HepG2 (cell line): ENCODE data around the gene MRNIP. TPM values are rescaled to one million over a fixed set of nuclear protein-coding genes. Genes with fewer than 3 reads are reported as not detected.

ENCODE experiments used
- ATAC-seq: fragments of 200-7000 bp; cut with Tn5 transposase; 3 replicates; pipeline ENCODE4 v1.9.1; 2020; ENCODE audit warnings: mild to moderate bottlenecking, moderate library complexity
- BruUV-seq: library from RNA; stranded (reverse); fragments of 400-500 nt; replicated peaks from 2 replicates; lab custom pipeline; 2021; lab: Mats Ljungman, UMichigan
- CTCF ChIA-PET: fragments of 300-600 bp; formaldehyde crosslinking; extraction: SDS; loops from one replicate; lab custom pipeline; 2021; ENCODE audit warnings: low total read pairs, inconsistent platforms, low intra/inter-chr PET ratio; lab: Yijun Ruan, JAX
- POLR2A ChIA-PET: fragments of 350-600 bp; sonication (Branson Sonifier 250); formaldehyde crosslinking; loops from one replicate; lab custom pipeline; 2020; ENCODE audit warnings: antibody characterized with exemption, inconsistent platforms; lab: Yijun Ruan, JAX
- DNase-seq: peaks from one replicate; pipeline ENCODE4 v3.0.0-alpha.2; 2015; ENCODE audit warnings: low spot score
- FAIRE-seq: peaks from 3 replicates; lab custom pipeline; 2011; peaks lifted over from hg19 to GRCh38; lab: Jason Lieb, UNC
- H2AFZ ChIP-seq: one replicate; pipeline ENCODE4 v1.6.1; 2011; ENCODE audit warnings: low read length, inconsistent platforms
- H3K27ac ChIP-seq: fragments of 300-600 bp; 3 replicates; pipeline ENCODE4 v1.8.0; 2011; ENCODE audit warnings: mixed run types, mild to moderate bottlenecking, mixed read lengths, low read length, inconsistent platforms; ENCODE audit not compliant: insufficient read depth; ENCODE audit errors: extremely low read length
- H3K27me3 ChIP-seq, 2 experiments: fragments of 200-600 bp in 1 of 2; 2 replicates in 1 of 2; 3 replicates in 1 of 2; pipeline versions ENCODE4 v1.6.0 to v1.8.0; 2011; ENCODE audit warnings: low read length in 2 of 2, mild to moderate bottlenecking in 2 of 2, moderate library complexity in 2 of 2, inconsistent platforms in 1 of 2; ENCODE audit not compliant: insufficient read depth in 2 of 2, control insufficient read depth in 1 of 2
- H3K36me3 ChIP-seq, 2 experiments: fragments of 200-600 bp in 1 of 2; replicated peaks in 1 of 2; 2 replicates in 1 of 2; 3 replicates in 1 of 2; pipeline versions ENCODE4 v1.5.1 to v1.8.0; 2011; ENCODE audit warnings: low read length in 2 of 2, inconsistent platforms in 1 of 2; ENCODE audit not compliant: insufficient read depth in 2 of 2, control insufficient read depth in 1 of 2
- H3K4me1 ChIP-seq: 2 replicates; pipeline ENCODE4 v1.5.1; 2012; ENCODE audit warnings: low read length, inconsistent platforms; ENCODE audit not compliant: insufficient read depth
- H3K4me2 ChIP-seq: 2 replicates; pipeline ENCODE4 v1.6.0; 2011; ENCODE audit warnings: low read depth, low read length, inconsistent platforms
- H3K4me3 ChIP-seq, 3 experiments: fragments of 200-600 bp in 1 of 3; sonication (generic), shearing (Covaris generic) in 1 of 3; replicated peaks in 1 of 3; 2 replicates each; pipeline ENCODE4 v1.5.1; 2011 to 2016; ENCODE audit warnings: low read length in 3 of 3, inconsistent platforms in 2 of 3, low read depth in 2 of 3, mild to moderate bottlenecking in 2 of 3, control low read depth in 1 of 3, mixed read lengths in 1 of 3; ENCODE audit not compliant: insufficient read depth in 1 of 3
- H3K79me2 ChIP-seq: one replicate; pipeline ENCODE4 v1.6.1; 2011; ENCODE audit warnings: low read length, inconsistent platforms; ENCODE audit not compliant: insufficient read depth
- H3K9ac ChIP-seq: 2 replicates; pipeline ENCODE4 v1.6.0; 2011; ENCODE audit warnings: mild to moderate bottlenecking, low read depth, low read length, inconsistent platforms; ENCODE audit not compliant: insufficient read depth
- H3K9me3 ChIP-seq: 2 replicates; pipeline ENCODE4 v1.5.1; 2012; ENCODE audit warnings: mild to moderate bottlenecking, low read length
- H4K20me1 ChIP-seq: 2 replicates; pipeline ENCODE4 v1.6.0; 2011; ENCODE audit warnings: inconsistent platforms, mild to moderate bottlenecking, low read length, moderate library complexity; ENCODE audit not compliant: insufficient read depth
- AGO2 ChIP-seq: fragments of 200-400 bp; formaldehyde crosslinking; optimal IDR thresholded peaks from 2 replicates; pipeline ENCODE3; 2017; ENCODE audit warnings: mild to moderate bottlenecking, low read depth, low read length, moderate library complexity
- ASH2L ChIP-seq: fragments of 300-600, 200-600 bp; sonication (generic); IDR thresholded peaks from 2 replicates; pipeline ENCODE4 v1.7.0; 2017; ENCODE audit warnings: low read depth, mild to moderate bottlenecking, moderate library complexity, mixed read lengths, low read length; ENCODE audit not compliant: insufficient read length
- GFI1 ChIP-seq: sonication (generic); formaldehyde crosslinking; IDR thresholded peaks from 2 replicates; pipeline ENCODE4 v1.5.0; 2020; ENCODE audit warnings: missing genetic modification reagents, mild to moderate bottlenecking, borderline replicate concordance
- MIXL1 ChIP-seq: IDR thresholded peaks from 2 replicates; pipeline ENCODE4 v1.6.1; 2016
- RBFOX2 ChIP-seq: fragments of 200-400 bp; formaldehyde crosslinking; IDR thresholded peaks from 2 replicates; pipeline ENCODE4 v1.6.1; 2017; ENCODE audit warnings: low read depth, mild to moderate bottlenecking, low read length
- RXRA ChIP-seq: sonication (generic); formaldehyde crosslinking; IDR thresholded peaks from 2 replicates; pipeline ENCODE4 v1.5.1; 2020; ENCODE audit warnings: missing genetic modification reagents
- SIN3A ChIP-seq: IDR thresholded peaks from 2 replicates; pipeline ENCODE4 v1.6.1; 2011; ENCODE audit warnings: low read depth, mild to moderate bottlenecking, control low read depth, low read length, borderline replicate concordance
- ZNF232 ChIP-seq: sonication (generic); formaldehyde crosslinking; IDR thresholded peaks from 2 replicates; pipeline ENCODE4 v1.4.0; 2020; ENCODE audit warnings: missing genetic modification reagents, borderline replicate concordance
- ZNF317 ChIP-seq: sonication (generic); formaldehyde crosslinking; IDR thresholded peaks from 2 replicates; pipeline ENCODE4 v1.5.0; 2020; ENCODE audit warnings: mild to moderate bottlenecking, missing genetic modification reagents
- ZNF720 ChIP-seq: sonication (generic); formaldehyde crosslinking; IDR thresholded peaks from 2 replicates; pipeline ENCODE4 v1.4.0; 2020; ENCODE audit warnings: missing genetic modification reagents
- ZNF839 ChIP-seq: sonication (generic); formaldehyde crosslinking; IDR thresholded peaks from 2 replicates; pipeline ENCODE4 v1.4.0; 2020; ENCODE audit warnings: missing genetic modification reagents, mild to moderate bottlenecking, borderline replicate concordance
- WGBS: methylation state at CpG from one replicate; pipeline ENCODE4 v1.1.6; 2017; ENCODE audit warnings: low lambda C conversion rate; 5-methylcytosine and 5-hydroxymethylcytosine counted together
- in situ Hi-C: cut with HindIII; loops from 2 replicates; pipeline ENCODE4 v1.10.0; 2017; ENCODE audit warnings: low pct_unique_long_range_greater_than_20kb; ENCODE audit not compliant: extremely low pct_ligation_motif_present
- intact Hi-C: fragments of 100-400 bp; cut with micrococcal nuclease; formaldehyde crosslinking; loops from one replicate; pipeline ENCODE4 v1.10.0; 2022; ENCODE audit not compliant: unreplicated experiment
- polyA plus RNA-seq, 8 experiments: library from polyadenylated mRNA; depleted of rRNA in 3 of 8; stranded (reverse) in 7 of 8; unstranded in 1 of 8; fragments of >200 nt; fragmentation: Illumina TruSeq in 4 of 8; extraction: Trizol in 4 of 8; gene quantifications; 2 replicates each; pipeline versions ENCODE4 v1.2.1 to v1.2.3, GENCODE V29; 2011 to 2016; ENCODE audit warnings: low read depth in 4 of 8, missing spikeins in 1 of 8, mixed read lengths in 1 of 8; ENCODE audit not compliant: insufficient read depth in 1 of 8
- total RNA-seq, 5 experiments: library from RNA; depleted of rRNA; stranded (reverse); fragments of >200 nt; fragmentation: Illumina TruSeq; extraction: Trizol; gene quantifications; 2 replicates each; pipeline ENCODE4 v1.2.3, GENCODE V29; 2016; ENCODE audit warnings: low read depth in 1 of 5
- TF ChIP-seq, protein P1 (sequence below): sonication (generic); formaldehyde crosslinking; IDR thresholded peaks from 2 replicates; pipeline ENCODE4 v1.4.0; 2020; ENCODE audit warnings: mild to moderate bottlenecking, missing genetic modification reagents, borderline replicate concordance
- TF ChIP-seq, protein P2 (sequence below): sonication (generic); formaldehyde crosslinking; IDR thresholded peaks from 2 replicates; pipeline ENCODE4 v1.4.0; 2020; ENCODE audit warnings: missing genetic modification reagents

Gene MRNIP
- total and polyA plus RNA-seq, 2 of the 13 experiments (the other 11 are each of a cell fraction or from before 2014, with no cell fraction given): 15.5 to 34.1 TPM

DNA sequence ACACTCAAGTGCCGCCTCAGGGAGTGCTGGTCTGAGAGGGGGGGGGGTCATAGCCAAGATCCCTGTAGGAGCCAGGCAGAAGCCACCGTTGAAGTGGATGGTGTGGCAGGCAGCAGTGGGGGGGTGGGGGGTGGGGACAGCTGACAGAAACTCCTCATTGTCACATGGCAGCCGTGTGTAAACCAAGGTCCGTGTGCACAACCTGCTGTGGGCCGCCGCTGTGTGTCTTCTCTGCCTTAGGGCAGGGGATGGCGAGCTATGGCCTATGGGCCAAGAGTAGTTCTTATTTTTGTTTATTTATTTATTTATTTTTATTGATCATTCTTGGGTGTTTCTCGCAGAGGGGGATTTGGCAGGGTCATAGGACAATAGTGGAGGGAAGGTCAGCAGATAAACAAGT lies 24.5 kb downstream of the MRNIP start:
- ATAC-seq: no peak
- H4K20me1 ChIP-seq: peaks cover 23% of the 10 kb centered on the region; the same call in 1 of the 2 replicates
- no peak overlapping the region for H3K27ac ChIP-seq
- H3K4me2 ChIP-seq: no peak overlapping the region
- in situ Hi-C loops (no loop called here), intact Hi-C loops (no loop called here)
- no peaks in the 10 kb centered on the region for H3K9me3 ChIP-seq
- FAIRE-seq: no peak
- H3K27me3 ChIP-seq: no peaks in the 10 kb centered on the region
- H3K4me1 ChIP-seq: peaks cover 16% of the 10 kb centered on the region
- DNase-seq: no peak
- CTCF ChIA-PET: no interaction called here
- H3K4me3 ChIP-seq: no peak overlapping the region
- BruUV-seq: no TSS peak
- H3K79me2 ChIP-seq: no peaks in the 10 kb centered on the region
- H3K9ac ChIP-seq: no peak overlapping the region
- POLR2A ChIA-PET: interaction anchor here (1.4 to 1.5 kb wide), 2 partner anchors 9 to 23 kb away, joined by 4 read pairs; no protein-coding TSS in a partner anchor
- H2AFZ ChIP-seq: no peak overlapping the region
- peaks cover 36 to 64% of the 10 kb centered on the region in 2 experiments for H3K36me3 ChIP-seq
- WGBS: 85% methylated on average over 8 of the region's 8 CpGs
- TF ChIP-seq, protein P1, sequence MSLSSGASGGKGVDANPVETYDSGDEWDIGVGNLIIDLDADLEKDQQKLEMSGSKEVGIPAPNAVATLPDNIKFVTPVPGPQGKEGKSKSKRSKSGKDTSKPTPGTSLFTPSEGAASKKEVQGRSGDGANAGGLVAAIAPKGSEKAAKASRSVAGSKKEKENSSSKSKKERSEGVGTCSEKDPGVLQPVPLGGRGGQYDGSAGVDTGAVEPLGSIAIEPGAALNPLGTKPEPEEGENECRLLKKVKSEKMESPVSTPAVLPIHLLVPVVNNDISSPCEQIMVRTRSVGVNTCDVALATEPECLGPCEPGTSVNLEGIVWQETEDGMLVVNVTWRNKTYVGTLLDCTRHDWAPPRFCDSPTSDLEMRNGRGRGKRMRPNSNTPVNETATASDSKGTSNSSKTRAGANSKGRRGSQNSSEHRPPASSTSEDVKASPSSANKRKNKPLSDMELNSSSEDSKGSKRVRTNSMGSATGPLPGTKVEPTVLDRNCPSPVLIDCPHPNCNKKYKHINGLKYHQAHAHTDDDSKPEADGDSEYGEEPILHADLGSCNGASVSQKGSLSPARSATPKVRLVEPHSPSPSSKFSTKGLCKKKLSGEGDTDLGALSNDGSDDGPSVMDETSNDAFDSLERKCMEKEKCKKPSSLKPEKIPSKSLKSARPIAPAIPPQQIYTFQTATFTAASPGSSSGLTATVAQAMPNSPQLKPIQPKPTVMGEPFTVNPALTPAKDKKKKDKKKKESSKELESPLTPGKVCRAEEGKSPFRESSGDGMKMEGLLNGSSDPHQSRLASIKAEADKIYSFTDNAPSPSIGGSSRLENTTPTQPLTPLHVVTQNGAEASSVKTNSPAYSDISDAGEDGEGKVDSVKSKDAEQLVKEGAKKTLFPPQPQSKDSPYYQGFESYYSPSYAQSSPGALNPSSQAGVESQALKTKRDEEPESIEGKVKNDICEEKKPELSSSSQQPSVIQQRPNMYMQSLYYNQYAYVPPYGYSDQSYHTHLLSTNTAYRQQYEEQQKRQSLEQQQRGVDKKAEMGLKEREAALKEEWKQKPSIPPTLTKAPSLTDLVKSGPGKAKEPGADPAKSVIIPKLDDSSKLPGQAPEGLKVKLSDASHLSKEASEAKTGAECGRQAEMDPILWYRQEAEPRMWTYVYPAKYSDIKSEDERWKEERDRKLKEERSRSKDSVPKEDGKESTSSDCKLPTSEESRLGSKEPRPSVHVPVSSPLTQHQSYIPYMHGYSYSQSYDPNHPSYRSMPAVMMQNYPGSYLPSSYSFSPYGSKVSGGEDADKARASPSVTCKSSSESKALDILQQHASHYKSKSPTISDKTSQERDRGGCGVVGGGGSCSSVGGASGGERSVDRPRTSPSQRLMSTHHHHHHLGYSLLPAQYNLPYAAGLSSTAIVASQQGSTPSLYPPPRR (CRISPR knock-in tag): no peak
- TF ChIP-seq SIN3A (no peak), MIXL1 (CRISPR knock-in tag) (no peak), ZNF317 (CRISPR knock-in tag) (no peak), AGO2 (peak; percentile 83), GFI1 (CRISPR knock-in tag) (no peak), RXRA (CRISPR knock-in tag) (no peak), ZNF720 (CRISPR knock-in tag) (no peak), ASH2L (no peak), RBFOX2 (peak; percentile 47; the same call in 1 of the 2 replicates), ZNF232 (CRISPR knock-in tag) (no peak), ZNF839 (CRISPR knock-in tag) (no peak)
- TF ChIP-seq, protein P2, sequence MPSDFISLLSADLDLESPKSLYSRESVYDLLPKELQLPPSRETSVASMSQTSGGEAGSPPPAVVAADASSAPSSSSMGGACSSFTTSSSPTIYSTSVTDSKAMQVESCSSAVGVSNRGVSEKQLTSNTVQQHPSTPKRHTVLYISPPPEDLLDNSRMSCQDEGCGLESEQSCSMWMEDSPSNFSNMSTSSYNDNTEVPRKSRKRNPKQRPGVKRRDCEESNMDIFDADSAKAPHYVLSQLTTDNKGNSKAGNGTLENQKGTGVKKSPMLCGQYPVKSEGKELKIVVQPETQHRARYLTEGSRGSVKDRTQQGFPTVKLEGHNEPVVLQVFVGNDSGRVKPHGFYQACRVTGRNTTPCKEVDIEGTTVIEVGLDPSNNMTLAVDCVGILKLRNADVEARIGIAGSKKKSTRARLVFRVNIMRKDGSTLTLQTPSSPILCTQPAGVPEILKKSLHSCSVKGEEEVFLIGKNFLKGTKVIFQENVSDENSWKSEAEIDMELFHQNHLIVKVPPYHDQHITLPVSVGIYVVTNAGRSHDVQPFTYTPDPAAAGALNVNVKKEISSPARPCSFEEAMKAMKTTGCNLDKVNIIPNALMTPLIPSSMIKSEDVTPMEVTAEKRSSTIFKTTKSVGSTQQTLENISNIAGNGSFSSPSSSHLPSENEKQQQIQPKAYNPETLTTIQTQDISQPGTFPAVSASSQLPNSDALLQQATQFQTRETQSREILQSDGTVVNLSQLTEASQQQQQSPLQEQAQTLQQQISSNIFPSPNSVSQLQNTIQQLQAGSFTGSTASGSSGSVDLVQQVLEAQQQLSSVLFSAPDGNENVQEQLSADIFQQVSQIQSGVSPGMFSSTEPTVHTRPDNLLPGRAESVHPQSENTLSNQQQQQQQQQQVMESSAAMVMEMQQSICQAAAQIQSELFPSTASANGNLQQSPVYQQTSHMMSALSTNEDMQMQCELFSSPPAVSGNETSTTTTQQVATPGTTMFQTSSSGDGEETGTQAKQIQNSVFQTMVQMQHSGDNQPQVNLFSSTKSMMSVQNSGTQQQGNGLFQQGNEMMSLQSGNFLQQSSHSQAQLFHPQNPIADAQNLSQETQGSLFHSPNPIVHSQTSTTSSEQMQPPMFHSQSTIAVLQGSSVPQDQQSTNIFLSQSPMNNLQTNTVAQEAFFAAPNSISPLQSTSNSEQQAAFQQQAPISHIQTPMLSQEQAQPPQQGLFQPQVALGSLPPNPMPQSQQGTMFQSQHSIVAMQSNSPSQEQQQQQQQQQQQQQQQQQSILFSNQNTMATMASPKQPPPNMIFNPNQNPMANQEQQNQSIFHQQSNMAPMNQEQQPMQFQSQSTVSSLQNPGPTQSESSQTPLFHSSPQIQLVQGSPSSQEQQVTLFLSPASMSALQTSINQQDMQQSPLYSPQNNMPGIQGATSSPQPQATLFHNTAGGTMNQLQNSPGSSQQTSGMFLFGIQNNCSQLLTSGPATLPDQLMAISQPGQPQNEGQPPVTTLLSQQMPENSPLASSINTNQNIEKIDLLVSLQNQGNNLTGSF (CRISPR knock-in tag): no peak
